ENCODE data around the gene SLC6A3.

Gene SLC6A3

DNA sequence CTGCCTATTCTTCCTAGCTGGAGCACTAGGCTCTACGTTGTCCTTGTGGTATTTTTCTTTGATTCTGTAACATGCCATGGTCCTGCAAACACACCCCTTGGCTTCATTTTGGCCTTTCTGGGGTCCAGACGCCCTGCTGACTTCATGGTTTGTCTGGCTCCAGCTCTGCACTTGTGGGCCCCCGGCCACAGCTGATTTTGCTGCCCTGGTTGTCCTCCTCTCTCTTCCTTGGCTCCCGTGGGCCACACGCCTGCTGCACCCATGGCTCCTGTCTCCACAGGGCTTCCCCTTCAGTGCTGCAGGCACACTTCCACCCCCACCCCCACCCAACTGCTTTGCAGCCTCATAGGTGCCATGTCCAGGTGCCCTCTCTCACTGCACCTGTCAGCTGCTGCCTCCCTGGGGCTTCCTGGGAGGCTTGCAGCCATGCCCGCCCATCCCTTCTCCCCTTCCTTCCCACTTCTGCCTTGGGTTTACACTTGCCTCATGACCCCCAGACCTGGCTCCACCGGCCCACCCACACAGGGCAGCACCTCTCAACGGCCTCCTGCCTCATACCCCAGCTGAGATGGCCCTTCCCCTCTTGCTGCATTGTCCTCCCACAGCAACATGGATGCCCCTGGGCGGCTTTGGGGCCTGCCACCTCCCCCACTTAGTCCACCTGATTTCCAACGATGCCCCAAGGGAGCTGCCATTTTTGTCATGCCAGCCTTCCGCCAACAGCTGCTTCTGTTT, 25.6 kb downstream of the SLC6A3 start:
- no peak for DNase-seq

DNA sequence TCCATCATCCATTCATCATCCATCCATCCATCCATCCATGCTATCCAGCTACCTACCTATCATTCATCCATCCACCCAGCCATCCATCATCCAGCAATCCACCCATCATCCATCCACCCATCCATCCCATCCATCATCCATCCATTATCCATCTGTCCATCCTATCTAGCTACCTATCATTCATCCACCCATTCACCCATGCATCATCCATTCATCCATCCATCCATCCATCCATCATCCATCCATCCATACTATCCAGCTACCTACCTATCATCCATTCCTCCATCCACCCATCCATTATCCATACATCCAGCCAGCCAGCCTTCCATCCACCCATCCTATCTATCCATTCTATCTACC, 26.3 kb downstream of the SLC6A3 start:
- DNase-seq, result no peak

DNA sequence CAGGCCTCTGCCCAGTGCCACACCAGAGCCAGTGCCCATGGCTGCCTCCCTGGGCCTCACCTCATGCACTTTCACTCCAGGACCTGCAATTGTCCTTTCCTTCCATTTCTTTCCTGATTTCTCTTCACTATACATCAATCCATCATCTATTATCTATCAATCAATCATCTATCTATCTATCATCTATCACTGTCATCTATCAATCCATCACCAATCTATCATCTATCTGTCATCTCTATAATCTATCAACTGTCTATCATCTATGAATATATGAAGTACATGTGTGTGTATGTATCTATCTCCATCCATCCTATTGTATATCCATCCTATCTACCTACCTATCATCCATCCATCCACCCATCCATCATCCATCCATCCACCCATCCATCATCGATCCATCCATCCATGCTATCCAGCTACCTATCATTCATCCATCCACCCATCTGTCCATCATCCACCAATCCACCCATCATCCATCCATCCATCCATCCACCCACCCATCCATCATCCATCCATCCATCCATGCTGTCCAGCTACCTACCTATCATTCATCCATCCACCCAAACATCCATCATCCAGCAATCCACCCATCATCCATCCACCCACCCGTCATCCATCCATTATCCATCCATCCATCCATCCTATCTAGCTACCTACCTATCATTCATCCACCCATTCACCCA, 26.9 kb downstream of the SLC6A3 start:
- no peak for DNase-seq

DNA sequence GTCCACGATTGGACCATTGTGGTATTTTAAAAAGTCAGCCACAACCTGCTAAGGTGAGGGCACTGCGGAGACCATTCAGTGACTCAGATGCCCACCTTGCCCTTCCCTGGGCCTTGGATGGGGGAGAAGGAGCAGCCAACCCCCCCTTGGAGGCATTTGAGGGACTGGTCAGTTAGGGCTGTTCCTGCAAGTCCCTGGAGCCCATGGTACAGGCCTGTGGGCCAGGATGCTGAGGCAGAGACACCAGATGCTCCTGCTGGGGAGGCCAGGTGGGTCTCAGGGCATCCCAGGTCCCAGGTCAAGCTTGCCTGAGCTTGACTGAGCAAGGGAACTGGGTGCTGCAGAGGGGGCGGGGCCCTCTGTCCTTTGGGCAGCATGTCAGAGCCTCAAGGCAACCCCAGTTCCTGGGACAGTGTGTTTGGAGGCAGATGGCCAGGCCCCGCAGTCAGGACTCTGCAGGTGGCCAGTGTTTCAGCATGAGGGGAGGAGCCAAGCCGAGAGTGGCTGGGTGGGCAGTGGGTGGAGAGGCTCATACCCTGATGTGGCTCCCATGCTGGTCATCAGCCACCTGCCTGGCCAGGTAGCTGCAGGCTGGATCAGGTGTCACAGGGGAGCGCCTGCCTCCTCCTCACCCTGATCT, 27.5 kb downstream of the SLC6A3 start:
- DNase-seq, result no peak

DNA sequence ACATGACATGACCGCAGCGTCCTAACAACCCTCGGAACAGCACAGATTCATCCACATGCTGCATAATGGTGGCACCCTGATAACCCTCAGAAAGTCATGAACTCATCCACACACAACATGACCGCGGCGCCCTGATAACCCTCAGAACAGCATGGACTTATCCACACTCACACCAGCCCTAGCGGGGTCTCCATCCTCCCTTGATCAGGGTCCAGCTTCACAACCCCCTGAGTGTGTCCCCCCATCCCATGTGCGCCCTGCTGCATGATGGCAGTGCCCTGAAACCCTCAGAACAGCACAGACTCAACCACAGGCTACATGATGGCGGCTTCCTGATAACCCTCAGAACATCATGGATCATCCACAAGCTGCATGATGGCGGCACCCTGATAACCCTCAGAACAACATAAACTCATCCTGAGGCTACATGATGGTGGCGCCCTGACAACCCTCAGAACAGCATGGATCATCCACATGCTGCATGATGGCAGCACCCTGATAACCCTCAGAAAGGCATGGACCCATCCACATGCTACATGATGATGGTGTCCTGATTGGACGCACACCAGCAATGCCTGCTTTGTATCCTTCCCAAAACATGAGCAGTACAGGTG, 28.3 kb downstream of the SLC6A3 start:
- no peak for DNase-seq

DNA sequence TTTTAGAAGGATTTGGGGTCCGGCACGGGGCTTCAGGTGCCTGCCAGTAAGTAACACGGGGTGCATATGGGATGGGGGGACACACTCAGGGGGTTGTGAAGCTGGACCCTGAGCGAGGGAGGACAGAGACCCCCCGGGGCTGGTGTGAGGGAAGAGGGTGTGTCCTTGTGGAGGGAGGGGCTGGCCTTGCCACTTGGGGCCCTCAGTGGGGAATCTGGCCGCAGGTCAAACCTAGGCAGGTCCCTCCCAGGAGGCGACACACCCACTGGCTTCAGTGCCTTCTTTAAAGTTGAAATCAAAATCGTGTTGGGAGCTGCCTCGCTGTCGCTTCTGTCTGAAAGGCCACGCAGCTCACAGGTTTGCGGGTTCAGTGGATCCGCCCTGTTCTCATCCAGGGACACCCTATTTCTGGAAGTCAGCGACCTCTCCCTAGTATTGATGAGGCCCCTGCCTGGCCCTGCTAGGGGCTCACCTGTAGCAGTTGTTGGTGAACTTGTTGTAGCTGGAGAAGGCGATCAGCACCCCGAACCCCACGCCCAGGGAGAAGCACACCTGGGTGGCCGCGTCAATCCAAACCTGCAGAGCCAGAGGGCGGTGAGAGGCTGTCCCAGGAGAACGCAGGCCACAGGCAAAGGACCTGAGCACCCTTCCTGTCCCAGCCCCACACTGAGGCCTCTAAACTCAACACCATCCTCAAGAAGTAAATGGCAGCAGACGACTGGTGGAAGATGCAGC, 29.4 kb downstream of the SLC6A3 start:
- DNase-seq, result no peak

DNA sequence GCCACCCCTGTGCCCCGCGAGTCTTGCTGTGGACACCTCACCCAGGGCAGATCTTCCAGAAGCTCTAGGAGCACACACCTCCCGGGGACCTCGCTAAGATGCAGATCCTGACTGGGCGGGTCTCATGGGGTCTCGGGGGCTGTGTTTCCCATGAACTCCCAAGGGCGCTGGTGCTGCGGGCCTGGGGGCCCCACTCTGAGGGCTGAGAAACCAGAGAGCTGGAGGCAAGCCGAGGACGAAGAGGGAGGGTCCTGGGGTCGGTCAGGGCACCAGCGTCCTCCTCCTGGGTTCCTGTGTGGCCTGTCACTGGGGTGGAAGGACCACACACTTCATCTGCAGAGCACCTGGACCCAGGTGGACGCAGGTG, 30.2 kb downstream of the SLC6A3 start:
- DNase-seq, result no peak

DNA sequence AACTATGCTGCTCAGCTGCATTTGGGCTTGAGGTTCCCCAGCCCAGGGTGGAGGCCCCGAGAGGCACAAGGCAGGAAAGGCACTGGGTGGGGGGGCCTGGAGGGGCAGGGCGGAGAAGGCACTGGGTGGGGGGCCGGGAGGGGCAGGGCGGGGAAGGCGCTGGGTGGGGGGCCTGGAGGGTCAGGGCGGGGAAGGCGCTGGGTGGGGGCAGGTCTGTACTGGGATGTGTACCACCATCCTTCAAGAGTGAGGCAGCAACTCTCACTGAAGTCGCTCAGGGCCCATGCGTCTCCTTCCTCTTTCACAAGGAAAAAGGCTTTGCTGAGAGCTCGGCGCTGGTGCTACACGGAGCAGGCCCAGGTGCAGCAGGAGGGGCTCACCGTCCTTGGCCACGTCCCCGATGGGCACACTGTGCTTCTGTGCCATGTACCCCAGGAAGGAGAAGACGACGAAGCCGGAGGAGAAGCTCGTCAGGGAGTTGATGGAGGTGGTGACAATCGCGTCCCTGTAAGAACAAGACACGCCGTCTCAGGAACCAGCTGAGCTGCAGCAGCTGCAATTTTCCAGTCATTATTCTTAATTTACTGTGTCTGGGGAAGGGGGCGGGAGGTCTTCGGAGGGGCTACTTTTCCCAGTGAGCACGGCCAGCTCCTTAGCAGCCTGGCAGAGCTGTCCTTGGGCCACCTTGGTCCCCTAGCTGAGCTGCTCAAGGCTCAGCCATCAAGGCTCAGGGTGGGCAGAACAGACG, 30.8 kb downstream of the SLC6A3 start:
- no peak for DNase-seq

DNA sequence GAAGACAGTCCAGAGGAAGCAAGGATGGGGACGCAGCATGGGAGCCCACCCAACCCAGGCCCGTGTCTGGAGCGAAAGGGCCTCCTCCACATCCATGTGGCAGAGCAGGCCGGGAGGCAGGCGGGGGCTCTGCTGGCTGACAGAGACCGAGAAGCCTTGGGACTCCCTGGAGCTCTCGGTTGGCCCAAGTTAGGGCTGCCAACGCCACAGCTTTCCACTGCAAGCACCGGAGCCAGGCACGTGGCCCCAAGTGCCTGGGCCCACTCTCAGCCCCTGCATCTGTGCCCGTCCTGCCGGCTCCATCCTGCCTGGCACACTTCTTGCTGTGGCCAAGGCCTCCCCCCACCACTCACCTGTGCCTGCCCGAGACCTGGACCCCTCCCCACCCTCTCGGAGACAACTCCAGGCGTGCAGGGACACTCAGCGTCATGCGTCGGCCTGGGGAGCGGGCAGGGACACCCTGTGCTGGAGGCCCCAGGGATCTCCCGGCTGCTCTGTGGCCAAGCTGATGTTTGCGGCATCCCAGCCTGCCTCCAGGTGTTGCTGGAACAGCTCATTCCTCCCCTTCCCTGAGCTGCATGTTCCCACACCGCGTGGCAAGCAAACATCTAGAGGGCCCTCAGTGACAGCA, 31.5 kb downstream of the SLC6A3 start:
- DNase-seq, result no peak

DNA sequence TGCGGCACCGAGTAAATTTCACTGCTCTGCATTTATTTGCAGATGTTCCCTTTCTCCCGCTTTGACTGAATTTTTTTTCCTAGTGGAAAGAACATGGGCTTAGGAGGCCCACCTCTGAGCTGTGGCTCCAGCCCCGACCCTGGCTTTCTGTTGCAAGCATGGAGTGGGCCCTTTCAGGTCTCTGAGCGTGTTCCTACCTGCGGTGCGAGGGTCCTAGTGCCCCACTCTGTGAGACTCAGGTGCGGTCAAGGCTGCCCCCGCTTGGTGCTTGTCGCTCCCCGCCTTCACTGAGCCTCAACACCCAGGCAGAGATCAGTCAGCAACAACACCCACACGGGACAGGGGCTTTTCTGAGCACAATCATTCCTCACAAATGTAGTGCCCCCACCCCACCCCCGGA, 32.0 kb downstream of the SLC6A3 start:
- no peak for DNase-seq

DNA sequence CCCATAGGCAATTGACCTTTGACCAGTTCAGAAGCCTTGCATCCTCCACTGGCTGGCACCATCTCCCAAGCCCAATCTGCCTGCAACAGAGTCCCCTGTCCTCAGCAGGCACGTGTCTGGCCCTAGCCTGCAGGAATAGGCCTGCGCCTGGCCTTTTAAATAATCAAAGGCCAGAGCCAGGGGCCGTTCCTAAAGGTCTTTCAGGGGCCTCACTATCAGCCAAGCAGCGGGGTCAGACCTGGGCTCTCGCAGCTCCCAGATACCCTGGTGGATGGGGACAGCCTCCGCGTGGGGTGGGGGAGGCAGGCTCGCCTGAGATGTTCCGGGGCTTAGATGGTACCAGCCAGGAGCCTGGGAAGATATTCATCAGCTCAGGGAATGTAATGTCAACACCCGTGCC, 32.6 kb downstream of the SLC6A3 start:
- DNase-seq, result no peak

DNA sequence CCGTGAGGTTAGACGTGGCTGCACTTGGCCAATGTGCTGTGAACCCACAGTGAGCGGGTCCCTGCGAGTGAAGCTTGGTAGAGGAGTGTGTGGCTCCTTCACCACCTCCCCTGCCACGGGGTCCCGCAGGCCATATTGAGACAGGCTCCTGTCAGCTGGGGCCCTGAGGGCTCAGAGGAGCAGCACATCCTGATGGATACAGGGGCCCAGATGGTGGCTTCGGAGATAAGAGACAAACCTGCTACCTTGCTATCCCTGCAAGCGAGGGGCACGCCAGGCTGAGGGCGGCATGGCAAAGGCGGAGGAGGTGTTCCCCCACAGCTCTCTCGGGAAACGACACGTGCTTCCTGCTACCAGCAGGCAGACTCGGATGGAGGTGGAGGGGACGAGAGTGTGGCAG, 33.1 kb downstream of the SLC6A3 start:
- no peak for DNase-seq

DNA sequence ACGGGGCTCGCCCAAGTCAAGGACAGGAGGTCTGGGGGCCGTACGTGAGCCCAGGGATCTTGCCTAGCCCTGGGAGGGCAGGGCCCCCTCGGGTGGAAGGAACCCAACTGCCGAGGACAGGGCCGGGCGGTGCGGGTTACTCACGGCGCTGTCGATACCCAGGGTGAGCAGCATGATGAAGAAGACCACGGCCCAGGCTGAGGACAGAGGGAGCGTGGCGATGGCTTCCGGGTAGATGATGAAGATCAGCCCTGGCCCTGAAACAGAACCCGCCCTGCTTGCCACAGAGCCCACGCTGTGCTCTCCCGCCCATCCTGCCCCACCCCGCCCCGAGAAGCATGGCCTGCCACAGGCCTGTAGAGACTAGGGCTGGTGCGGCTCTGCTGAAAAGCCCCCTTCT, 34.1 kb downstream of the SLC6A3 start:
- DNase-seq, result no peak

DNA sequence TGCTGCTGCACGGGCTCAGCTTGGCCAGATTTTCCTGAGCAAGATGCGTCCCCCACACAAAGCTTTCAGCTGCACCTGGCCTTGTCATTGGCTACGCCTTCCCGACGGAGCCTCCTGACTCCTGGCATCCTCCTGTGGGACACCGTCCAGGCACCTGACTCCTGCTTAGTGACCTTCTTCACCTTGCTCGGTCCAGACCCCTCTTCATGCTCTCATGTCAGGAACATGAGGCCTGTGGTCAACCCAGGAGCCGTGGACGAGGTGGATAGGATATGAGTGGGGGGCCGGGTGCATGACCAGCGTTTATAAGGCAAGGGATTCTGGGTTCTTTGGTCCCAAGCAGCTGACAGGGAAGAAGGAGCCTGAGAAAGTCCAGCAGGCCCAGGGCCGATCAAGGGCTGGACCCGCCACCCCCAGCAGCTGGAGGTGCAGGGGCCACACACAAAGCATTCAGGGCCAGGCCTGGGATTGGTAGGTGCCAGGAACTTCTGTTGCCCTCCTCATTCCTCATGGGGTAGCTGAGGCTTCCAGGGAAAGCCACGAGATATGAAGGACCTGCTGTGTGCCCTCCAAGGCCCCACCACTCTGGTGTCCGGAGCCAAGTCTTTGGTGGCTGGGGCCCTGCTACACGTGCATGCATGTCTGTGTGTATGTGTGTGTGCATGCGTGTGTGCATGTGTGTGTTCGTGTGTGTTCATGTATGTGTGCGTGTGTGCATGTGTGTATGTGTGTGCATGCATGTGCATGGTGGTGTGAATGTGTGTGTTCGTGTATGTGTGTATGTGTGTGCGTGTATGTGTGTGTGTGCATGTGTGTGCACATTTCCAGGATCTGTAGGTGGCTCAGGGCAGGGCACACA, 34.9 kb downstream of the SLC6A3 start:
- no peak for DNase-seq

DNA sequence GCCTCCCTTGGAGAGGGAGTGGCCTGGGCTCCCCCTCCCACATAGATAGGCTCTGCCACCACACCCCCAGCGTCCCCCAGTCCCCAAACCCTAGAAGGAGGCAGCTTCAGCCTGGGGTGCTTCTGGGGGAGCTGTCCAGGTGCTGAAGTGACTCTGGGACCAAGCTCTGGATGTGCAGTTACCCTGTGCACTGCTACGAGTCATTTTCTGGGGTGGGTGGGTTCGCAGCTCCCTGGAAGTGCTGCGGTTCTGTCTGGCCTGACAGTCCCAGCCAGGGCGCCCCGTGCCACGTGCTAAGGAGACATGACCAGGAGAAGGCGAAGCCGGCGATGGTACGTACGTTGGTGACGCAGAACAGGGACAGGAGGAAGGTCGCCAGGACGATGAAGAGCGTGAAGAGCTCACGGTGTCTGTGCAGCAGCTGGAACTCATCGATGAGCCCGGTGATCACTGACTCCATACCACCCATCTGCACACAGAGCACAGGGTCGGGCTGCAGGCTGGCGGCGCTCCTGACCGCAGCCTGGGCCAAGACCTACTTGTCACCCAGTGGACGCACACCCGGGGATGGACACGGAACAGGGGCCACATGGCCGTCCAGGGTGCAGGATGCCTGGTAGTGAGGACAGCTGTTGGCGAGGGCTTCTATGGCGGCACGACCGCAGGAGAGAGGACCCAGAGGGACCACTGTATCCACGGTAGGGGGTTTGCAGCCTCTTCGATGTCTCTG, 35.7 kb downstream of the SLC6A3 start:
- no peak for DNase-seq

DNA sequence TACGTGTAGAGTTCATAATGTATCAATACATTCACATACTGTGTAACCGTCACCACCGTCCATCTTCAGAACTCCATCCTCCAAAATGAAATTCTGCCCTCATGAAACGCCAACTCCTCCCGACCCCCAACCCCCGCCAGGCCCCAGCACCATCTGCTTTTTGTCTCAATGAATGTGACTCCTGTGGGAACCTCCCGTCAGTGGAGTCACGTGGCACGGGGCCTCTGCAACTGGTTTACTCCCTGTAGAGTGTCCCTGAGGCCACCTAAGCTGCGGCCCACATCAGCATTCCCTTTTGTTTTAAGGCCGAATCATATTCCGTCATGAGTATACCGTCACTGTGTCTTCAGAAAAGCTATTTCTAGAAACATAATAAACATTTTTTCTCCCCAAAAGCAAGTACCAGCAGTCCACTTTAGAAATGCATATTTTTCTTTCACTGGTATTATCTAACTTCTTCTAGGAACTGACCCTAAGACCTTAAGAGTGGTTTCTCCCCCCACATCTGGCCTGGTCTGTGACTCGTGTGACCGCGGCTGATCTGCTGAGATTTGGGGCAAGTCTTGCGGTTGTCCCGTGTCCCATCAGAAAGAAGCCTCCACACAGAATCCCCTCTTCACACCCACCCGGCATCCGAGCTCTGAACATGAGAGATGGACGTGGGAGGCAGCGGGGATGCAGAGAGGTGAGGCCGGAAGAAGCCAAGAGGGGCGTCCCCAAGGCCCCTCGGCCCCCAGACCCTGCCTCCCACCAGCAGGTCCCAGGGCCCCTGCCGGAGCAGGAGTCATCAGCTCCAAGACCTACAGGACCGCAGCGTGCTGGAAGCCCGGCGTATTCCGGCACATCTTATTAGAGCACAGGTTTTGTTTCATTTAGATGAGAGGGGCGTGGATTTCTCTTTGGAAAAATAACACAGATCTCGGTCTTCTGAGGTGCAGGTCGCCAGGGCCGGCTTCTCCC, 38.3 kb downstream of the SLC6A3 start:
- DNase-seq, result no peak

DNA sequence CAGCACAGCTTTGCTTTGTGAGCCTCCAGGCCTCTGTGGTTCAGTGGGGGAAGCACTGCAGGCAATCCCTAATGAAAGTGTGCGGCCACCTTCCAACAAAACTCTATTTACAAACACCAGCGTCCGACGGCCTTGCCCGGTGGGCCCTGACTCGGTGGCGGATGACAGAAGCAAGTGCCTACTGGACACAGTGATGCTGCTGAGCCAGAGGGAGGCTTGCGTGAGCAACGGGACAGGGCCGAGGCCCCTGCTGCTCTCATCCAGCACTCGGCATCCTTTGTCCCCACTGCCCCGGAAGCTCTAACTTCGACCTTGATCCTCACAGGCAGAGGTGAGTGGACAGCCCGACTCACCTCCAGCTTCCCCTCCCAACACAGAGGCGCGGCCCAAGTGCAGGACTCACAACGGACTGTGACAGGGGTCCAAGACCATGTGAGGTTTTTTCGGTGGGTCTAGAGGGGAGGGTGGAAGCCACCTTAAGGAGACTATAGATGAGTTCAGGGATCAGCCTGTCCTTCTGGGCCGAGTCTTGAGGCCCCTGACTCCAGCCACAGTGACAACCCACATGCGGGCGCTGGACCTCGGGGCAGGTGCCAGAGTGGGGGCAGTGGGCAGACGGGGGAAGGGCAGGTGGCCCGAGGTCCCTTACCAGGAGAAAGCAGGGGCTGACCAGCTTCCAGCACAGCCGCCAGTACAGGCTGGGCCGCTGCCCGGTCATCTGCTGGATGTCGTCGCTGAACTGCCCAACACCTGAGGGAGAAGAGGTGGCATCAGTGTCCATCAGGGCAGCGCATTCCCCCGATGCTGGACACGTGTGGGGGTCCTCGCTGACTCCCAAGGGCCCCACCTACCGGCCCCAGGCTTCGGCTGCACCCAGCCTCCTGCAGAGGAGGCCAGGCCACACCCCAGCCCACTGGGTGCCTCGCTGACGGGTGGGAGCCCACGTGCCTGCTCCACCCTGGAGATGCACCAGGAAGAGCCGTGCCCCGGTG, 39.4 kb downstream of the SLC6A3 start:
- no peak for DNase-seq

DNA sequence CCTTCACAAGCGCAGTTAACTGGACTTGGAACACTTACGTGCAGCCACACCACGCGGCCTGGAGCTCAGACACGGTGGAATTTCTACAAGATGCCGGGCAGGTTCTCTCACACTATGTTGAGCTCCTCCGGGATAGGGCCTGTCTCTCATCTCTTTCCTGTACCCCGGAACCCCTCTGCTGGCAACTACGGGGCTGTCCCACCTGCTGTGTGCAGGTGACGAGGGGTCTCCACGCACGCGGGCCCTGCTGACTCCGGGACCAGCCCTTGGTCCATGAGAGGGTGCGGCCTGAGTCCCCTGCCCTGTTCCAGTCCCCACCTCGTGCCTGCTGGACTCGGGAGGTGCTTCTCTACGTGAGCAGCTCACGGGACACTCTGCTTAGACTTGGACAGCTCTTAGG, 40.1 kb downstream of the SLC6A3 start:
- DNase-seq, result no peak

Measured in NCI-H748 treated with DMSO at 0.1 percent for 48 hours (cell line).